NOMO-1 treated with dmso at 0.1 percent for 144 hours (cell line): ENCODE results near the gene GNAQ.
A peak's percentile ranks its signal among the peaks of the same experiment; 100 is the strongest.

Experiments used
- DNase-seq: peaks from one replicate; lab custom pipeline; 2025; ENCODE audit not compliant: unreplicated experiment; lab: John Stamatoyannopoulos, UW

GNAQ gene

DNA sequence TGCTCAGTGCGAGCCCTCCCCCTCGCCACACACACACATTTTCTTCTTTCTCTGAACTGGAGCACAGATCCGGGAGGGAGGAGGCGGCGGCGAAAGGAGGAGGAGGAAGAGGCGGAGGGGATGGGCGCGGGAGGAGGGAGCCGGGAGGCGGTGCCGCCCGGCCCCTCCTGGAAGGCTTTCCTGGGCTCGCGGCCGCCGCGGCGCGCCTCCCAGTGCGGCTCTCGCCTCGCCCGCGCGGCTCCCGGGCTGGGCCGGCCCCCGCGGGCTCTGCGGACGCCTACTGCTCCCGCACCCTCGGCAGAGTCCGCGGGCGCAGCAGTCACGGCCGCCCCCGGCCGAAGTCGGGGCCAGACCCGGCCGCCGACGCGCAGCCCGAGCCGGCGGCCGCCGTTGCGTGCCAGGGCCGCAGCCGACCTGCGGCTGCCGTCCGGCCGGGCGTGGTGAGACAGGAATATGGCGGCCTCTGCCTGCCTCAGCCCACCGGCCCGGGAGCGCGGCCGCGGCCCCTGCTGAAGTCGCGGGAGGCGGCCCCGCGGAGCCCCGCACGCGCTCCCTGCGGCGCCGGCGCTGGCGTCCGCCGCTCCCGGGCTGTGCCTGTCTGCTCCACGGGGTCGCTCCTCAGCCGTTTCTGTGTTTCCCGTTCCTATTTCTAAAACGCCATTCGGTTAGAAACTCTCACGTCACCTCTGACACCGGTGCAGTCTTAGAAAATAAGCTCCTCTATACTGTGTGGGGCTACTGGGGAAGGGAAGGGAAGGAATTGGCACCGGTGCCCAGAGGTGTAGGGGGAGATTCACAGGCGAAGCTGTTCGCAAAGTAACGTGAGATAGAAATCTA, 500 bp upstream of the GNAQ start:
- peak; percentile 74 for DNase-seq

DNA sequence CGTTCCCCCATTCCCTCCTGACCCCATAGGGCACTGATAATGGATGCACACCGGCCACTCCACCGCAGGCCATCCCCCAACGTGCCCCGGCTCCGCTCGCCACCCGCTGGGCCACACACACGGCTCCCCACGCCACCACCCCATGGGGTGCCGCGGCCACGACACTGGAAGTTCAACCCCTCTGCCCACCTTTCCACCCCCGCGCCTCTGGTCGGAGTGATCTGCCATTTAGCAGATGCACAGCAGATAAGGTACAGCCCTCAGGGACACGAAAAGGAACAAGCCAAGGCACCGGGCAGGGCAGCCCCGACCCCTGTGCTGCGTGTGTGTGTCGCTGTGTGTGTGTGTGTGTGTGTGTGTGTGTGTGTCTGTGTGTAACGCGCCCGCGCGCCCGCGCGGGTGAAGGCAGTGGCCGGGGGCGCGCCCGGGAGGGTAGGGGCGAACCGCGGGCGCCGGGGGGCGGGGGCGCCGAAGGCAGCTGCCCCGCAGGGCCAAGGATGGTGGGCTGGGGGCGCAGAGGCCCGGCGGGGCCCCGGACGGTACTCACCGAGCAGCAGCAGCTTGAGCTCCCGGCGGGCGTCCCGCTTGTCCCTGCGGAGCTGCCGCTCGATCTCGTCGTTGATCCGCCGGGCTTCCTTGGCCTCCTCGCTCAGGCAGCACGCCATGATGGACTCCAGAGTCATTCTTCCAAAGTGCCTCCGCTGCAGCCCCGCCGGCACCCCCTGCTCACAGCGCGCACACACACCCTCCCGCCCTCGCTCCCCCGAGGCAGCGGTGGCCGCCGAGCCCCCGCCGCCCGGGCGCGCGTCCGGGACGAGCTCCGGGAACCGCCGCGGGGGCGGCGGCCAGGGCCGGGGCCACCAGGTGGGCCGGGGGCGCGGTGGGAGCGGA, 813 bp downstream of the GNAQ start:
- no peak for DNase-seq

DNA sequence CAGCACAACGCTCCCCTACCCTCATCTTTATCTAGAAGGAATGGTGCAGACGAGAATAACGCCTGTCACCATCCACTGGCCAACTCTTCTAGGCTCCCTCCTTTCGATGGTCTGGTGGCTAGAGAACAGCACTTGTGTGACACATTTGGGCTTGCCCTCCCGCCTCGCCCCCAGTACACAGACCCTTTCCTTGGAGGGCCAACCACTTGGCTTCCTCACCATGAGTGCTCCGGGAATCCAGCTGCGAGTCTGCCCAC, 1.4 kb downstream of the GNAQ start:
- DNase-seq: no peak

- DNase-seq: no peak
Measured at GRCh38 chr9:78029551-78030295, 1.9 kb downstream of the GNAQ start.

DNA sequence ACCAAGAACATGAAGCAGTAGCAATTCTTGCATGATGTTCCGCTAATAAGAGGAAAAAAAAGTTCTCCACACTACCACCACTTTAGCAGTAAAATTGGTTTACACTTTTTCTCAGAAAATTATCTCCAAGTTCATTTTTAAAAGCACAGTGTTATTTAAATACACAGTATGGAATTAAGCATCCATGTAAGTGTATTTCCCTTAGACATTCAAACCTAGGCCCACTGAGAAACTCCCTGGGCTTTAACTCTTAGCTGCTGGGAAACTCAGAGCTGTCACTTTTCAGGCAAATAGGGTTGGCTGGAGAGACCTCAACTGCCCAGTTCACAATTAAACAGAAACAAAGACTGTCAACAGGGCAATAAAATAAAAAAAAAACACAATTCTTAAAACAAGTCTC, 2.7 kb downstream of the GNAQ start:
- DNase-seq: no peak

GRCh38 chr9:78026947-78027346, 4.7 kb downstream of the GNAQ start:
- DNase-seq: no peak

DNA sequence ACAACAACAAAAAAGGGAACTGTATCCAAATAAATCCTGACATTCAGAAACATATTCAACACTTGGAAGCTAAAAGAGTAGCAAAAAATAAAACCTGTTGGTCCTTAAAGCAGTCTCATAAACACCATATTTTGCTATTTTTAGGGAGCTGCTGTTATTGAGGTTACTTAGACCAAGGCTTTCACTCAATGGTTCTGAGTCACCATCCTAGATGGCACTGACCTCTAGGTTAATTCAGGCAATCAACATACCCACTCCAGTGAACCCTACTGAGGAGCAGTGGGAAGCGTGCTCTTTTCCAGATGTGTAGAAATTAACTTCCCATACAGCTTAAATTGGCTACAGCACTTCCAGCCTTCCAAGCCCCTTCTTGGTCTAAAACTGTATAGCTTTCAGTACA, 5.2 kb downstream of the GNAQ start:
- DNase-seq: no peak

DNA sequence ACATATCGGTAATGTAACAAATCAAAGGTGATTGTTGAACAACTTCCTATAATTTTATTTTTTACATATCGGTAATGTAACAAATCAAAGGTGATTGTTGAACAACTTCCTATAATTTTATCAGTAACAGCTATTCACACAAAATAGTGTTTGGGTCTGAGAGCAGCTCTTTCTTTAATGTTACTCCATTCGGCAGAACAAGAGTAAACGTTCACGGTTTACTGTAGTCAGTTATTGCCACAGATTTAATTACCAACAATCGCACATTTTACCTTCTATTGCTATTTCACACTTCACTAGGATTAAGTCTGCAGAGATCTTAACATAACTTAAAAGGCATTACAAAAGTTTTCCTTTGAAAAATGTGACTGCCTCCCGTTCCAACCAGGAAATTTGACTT, 6.4 kb downstream of the GNAQ start:
- no peak for DNase-seq

DNA sequence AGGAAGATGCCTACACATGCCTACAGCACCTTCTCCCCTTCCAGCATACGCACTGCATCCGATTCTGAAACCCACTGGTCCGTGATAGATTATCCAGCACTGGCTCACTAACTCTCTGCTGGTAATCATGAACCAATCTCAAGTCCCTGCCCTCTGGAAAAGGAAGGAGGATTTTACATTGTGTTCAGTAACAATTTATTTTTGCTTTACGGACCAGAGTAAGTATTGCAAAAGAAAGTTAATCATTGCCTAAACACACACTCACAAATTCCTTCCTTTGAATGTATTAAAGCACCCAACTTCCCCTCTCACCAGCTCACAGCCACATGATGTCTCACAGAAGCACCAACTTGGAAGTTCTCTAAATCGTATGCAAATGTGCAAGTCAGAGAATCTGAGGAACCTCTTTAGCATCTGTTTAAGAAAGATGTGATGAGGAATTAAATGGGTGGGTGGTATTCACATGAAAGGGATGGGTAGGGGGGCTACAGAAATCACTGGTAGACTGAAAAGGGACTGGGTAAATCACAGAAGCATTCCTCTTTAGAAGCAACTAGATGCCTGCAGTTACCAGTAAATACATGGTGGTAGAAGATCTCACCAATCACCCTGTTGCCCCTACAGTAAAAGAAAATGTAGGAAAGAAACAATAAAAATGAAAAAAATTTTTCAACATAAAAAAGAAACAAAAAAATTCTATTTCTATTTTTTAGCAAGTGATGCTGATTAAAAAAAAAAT, 8.4 kb downstream of the GNAQ start:
- peak; percentile 76 for DNase-seq

GRCh38 chr9:78021697-78022096, 9.9 kb downstream of the GNAQ start:
- DNase-seq: no peak

- no peak for DNase-seq
Measured at GRCh38 chr9:78017190-78017693, 14.4 kb downstream of the GNAQ start.

- no peak for DNase-seq
Measured at GRCh38 chr9:78015241-78015640, 16.4 kb downstream of the GNAQ start.

GRCh38 chr9:78014776-78015175, 16.8 kb downstream of the GNAQ start:
- DNase-seq: no peak

DNA sequence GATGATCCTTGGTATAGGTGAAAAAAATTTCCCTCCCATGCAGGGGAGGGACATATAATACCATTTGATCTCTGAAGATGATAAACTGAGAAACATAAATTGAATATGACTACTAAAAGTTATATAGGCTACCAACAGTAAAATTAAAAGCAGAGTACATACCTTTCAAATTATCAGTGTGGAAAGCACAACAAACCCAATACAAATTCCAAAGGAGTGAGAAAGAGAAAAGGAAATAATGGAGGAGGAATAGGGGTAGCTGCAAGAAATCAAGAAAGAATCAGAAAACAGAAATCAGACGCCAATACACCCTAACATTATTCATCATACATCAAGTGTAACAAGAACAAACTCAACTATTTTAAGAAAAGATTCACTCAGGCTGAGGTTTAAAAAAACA, 17.7 kb downstream of the GNAQ start:
- DNase-seq: no peak

- DNase-seq: no peak
Measured at GRCh38 chr9:78011049-78011448, 20.6 kb downstream of the GNAQ start.

DNA sequence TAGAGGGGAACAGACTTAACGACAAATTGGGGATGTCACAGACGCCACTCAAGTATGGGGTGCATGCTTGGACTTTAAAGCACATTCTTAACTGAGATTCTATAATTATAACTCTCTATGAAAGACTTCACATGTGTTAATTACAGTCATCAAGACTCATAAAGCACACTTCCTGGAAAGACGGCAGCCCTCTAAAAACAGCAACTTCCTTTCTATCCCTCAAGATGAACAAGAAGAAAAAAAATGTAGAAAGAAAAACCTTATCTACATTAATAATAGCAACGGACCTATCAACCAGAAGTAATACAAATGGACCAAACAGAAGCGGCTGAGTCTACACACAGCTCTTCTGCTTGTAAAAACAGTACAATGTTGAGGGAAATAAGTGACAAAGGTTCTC, 21.2 kb downstream of the GNAQ start:
- no peak for DNase-seq

DNA sequence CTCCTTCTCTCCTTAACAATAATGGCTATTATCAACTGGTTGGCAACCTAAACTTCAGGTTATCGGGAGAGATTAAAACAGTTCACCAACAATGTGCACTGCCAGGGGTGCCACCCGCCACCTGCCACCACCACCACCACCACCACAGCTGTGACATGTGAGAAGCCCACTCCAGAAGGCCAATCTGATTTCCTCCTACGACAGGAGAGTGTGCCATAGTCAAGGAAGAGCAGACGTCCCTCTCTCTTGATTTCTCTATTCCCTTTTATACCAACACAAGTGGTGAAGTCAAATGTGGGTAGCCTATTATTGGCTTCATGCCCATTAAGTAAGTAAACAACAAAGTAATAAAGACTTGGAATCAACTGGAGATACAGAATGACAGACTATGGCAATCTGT, 22.4 kb downstream of the GNAQ start:
- no peak for DNase-seq

DNA sequence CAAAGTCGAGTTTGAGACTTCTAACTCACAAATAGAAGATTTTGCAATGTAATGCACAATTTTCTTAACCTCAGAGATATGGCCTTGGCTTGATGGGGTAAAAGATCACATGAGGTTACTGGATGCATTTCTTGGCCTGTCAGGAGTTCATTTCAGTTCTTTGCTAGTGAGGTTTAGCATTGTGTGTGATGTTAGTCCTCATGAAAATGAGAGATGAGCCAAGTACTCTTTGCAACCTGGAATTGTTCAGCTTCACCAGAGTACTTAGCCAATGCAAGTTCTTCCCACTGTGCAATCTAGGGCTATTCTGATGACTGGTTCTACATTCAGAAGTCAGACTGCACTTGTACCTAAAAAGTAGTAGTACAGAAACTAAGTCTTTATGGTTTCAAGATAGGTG, 24.9 kb downstream of the GNAQ start:
- DNase-seq: no peak

- DNase-seq: no peak
Measured at GRCh38 chr9:78005231-78006002, 26.2 kb downstream of the GNAQ start.
